DMS153 treated with DMSO at 0.1 percent for 48 hours (cell line): ENCODE data around the gene MMS19.
"Not testable (repeated sequence)": the region's sequence is repeated elsewhere in the genome, so short reads cannot be mapped to it uniquely, and the experiment has no call there.

Source experiments
- DNase-seq: peaks from one replicate; lab custom pipeline; 2025; ENCODE audit not compliant: unreplicated experiment; lab: John Stamatoyannopoulos, UW

Gene MMS19

GRCh38 chr10:97498076-97498840, at the start of gene MMS19:
Gene MMS19, minus strand, starts transcription at chr10:97498422. Its CDS starts 38 bp downstream, at chr10:97498384.
- DNase-seq, result peak; percentile 96

GRCh38 chr10:97547962-97548361, 49.7 kb upstream of the MMS19 start:
- DNase-seq, result no peak

- DNase-seq, result no peak
Observed at GRCh38 chr10:97547271-97547600, 49.0 kb upstream of the MMS19 start.

GRCh38 chr10:97546456-97547270, 48.4 kb upstream of the MMS19 start:
- no peak for DNase-seq

- no peak for DNase-seq
Observed at GRCh38 chr10:97543025-97543546, 44.9 kb upstream of the MMS19 start.

GRCh38 chr10:97542169-97543024, 44.2 kb upstream of the MMS19 start:
- DNase-seq, result no peak

GRCh38 chr10:97540669-97541500, 42.7 kb upstream of the MMS19 start:
- DNase-seq, result no peak

- no peak for DNase-seq
Observed at GRCh38 chr10:97539523-97540200, 41.4 kb upstream of the MMS19 start.

GRCh38 chr10:97538839-97539238, 40.6 kb upstream of the MMS19 start:
- no peak for DNase-seq

- DNase-seq, result no peak
Observed at GRCh38 chr10:97538411-97538810, 40.2 kb upstream of the MMS19 start.

- no peak for DNase-seq
Observed at GRCh38 chr10:97537186-97537869, 39.1 kb upstream of the MMS19 start.

- DNase-seq, result no peak
Observed at GRCh38 chr10:97534746-97535367, 36.6 kb upstream of the MMS19 start.

GRCh38 chr10:97533888-97534287, 35.7 kb upstream of the MMS19 start:
- DNase-seq, result no peak

GRCh38 chr10:97532935-97533671, 34.9 kb upstream of the MMS19 start:
- DNase-seq, result no peak

- no peak for DNase-seq
Observed at GRCh38 chr10:97531401-97531986, 33.3 kb upstream of the MMS19 start.

- DNase-seq, result no peak
Observed at GRCh38 chr10:97529685-97530465, 31.7 kb upstream of the MMS19 start.

- DNase-seq, result not testable (repeated sequence)
Observed at GRCh38 chr10:97528876-97529275, 30.7 kb upstream of the MMS19 start.
